DND-41 (cell line): ENCODE measurements around the gene KLF17.

ENCODE experiments used
- CTCF ChIP-seq: IDR thresholded peaks from 2 replicates; pipeline ENCODE4 v1.5.1; 2012; ENCODE audit warnings: borderline replicate concordance, low read length, moderate library complexity, mild to moderate bottlenecking; ENCODE audit not compliant: poor library complexity, severe bottlenecking; ENCODE audit errors: extremely low read depth
- EZH2 ChIP-seq: IDR thresholded peaks from 3 replicates; pipeline ENCODE4 v1.6.1; 2012; ENCODE audit warnings: borderline replicate concordance, low read depth, mild to moderate bottlenecking, moderate library complexity, low read length, inconsistent platforms; ENCODE audit not compliant: severe bottlenecking

DNA sequence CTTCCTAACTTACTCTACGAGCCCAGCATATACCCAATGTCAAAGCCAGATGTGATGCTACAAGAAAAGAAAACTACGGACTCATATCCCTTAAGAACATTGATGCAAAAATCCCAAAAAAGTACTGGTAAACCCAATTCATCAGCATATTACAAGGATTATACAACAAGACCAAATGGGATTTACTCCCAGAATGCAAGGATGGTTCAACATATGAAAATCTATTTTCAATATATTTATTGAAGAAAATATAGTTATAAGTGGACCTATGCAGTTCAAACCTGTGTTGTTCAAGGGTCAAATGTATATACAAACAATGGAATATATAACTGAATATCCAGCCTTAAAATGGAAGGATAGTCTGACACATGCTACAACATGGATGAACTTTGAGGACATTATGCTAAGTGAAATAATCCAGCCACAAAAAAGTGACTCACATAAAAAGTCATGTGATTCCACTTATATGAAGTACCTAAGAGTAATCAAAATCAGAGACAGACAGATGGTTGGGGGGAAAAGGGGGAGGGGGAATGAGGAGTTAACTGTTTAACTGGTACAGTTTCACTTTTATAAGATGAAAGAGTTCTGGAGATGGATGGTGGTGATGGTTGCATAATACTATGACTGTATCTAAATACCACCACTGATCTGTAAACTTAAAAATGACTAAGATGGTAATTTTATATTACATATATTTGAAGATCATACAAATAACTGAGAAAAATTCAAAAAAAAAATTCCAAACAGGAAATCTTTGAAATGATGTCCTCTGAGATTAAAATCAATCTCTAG lies 26.5 kb downstream of the KLF17 start:
- TF ChIP-seq CTCF: no peak
- no peak for TF ChIP-seq EZH2
